Middle frontal gyrus (tissue), 1 donor: ENCODE data around the gene RAB20.

ENCODE experiments used
- DNase-seq: peaks from one replicate; pipeline ENCODE4 v3.0.0-alpha.2; 2015; ENCODE audit warnings: low spot score; ENCODE audit errors: extremely low spot score

RAB20 gene

DNA sequence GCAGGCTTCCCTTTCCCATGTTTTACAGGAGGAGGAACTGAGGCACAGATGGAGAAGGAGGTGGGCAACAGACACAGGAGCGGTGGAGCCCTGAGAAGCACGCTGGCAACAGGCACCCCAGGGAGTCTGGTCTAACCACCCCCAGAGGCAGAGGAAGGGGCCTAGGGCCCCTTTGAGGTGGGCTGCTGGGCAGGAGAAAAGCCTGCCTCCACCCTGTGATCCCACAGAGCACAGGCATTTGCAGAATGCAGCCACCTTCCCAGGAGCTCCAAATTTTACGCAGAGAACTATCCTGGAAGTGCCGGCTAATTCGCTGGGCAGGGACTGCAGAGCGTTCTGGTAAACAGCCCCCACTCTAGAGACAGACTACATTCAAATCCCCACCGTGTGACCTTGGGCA is 30.4 kb downstream of the RAB20 start:
- no peak for DNase-seq

- no peak for DNase-seq
Measured at GRCh38 chr13:110529522-110530311, 31.8 kb downstream of the RAB20 start.

DNA sequence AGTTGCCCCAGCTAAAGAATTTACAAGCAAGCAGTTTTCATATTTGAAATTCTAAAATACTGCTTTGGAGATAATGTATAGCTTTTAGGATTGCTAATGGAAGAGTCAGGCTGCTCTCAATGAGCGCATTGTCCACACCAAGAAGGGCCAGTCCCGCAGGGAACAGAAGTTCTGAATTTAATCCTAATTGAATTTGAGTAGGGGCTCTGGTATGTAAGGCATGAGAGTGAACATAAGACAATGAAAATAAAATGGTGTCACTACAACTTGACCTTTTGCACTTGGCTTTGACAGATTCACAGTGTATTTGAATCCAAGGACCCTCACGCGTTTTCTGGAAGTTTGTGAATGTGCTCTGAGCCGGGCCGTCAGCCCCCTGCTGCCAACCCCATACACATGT is 32.6 kb downstream of the RAB20 start:
- DNase-seq: no peak

- no peak for DNase-seq
Measured at GRCh38 chr13:110528371-110528770, 33.2 kb downstream of the RAB20 start.

- DNase-seq: no peak
Measured at GRCh38 chr13:110525328-110526319, 35.9 kb downstream of the RAB20 start.

DNA sequence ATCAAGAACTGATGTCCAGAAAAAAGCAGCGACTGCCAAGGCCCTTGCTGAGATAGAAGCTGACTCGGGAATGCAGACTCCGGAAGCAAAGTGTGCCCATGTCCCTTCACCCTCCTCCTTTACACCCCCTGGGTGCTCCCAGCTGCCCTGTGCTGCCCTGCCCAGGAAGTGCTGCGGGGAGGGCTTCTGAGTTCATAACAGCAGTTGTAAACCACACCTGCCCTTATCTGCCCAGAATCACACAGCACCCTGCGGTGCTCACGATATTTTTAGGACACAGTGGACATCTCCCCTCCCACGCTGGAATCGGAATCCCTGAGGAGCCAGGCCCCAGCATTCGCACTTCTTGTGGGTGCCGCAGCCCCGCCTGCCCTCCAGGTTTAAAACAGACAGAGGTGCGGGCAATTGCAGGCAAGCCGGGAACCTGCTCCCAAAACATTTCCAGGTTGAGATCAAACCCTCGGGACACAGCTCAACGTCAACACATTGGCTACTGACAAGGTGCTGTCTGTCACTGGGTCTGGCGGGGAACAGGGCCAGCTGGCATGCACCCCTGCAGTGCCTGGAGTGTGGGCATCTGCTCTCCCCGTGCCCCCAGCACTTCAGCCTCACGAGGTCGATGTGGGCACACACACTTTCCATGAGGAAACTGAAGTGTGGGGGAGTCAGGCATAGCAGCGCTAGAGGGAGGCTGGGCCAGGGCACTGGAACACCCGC is 36.8 kb downstream of the RAB20 start:
- DNase-seq: no peak

GRCh38 chr13:110523838-110524540 is 37.5 kb downstream of the RAB20 start:
- no peak for DNase-seq

- DNase-seq: no peak
Measured at GRCh38 chr13:110523180-110523579, 38.3 kb downstream of the RAB20 start.

DNA sequence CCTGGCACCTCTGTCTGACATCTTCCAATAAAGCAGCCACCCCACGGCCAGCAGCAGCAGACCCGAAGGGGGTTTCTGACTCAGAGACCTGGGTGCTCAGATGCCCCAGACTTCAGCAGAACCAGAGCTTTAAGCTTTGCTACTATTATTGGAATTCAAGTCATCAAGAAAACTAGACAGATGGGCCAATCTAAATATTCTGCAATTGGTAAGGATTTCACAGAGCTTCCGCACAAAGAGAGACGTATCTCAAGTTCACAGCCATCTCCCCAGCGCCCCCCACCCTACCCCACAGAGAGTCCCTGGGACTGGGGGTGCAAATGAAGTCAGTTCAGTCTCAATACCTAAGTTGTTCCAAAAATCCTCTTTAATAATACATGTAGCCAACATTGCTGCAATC is 38.8 kb downstream of the RAB20 start:
- no peak for DNase-seq

DNA sequence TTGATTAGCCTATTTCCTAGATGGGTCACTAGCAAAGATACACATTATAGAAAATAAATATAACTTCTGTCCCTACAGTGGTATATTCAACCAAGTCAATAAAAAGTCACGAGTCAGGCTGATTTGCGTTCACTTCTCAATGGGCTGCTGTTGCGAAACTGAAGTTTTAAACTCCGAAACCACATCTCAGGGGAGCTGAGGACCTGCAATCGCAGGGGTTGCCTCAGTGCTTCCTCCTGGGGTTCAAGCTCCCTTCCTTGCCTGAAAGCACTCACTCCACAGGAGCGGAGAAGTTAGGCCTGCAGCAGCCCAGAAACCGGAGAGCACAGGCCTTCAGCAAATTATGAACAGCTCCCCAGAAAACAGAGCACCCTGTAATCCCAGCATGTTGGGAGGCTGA is 39.6 kb downstream of the RAB20 start:
- no peak for DNase-seq

- DNase-seq: no peak
Measured at GRCh38 chr13:110521296-110521680, 40.2 kb downstream of the RAB20 start.

- no peak for DNase-seq
Measured at GRCh38 chr13:110520431-110521295, 40.9 kb downstream of the RAB20 start.

GRCh38 chr13:110519506-110519905 is 42.0 kb downstream of the RAB20 start:
- no peak for DNase-seq

DNA sequence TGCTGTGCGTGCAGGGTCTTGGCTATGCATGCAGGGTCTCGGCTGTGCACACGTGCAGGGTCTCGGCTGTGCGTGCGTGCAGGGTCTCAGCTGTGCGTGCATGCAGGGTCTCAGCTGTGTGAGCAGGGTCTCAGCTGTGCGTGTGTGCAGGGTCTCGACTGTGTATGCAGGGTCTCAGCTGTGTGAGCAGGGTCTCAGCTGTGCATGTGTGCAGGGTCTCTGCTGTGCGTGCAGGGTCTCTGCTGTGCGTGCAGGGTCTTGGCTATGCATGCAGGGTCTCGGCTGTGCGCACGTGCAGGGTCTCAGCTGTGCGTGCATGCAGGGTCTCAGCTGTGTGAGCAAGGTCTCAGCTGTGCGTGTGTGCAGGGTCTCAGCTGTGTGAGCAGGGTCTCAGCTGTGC is 42.5 kb downstream of the RAB20 start:
- DNase-seq: no peak

DNA sequence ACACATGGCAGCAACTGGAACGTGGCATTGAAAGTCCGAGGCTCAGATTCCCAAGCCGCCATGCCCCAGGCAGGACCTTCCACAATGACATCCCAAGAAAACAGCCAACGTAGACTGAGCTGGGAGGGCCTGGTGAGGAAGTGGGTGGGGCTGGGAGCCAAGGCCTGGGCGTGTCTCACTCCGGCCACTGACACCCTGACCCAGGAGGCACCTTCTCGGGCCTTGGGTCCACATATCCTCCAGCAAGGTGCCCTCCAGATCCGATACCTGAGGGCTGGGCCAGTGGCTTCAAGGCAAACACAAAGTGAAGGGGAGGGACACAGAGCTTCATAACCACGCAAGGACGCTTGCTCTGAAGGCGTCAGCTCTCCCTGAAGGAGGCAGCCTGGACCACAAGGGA is 43.0 kb downstream of the RAB20 start:
- no peak for DNase-seq

DNA sequence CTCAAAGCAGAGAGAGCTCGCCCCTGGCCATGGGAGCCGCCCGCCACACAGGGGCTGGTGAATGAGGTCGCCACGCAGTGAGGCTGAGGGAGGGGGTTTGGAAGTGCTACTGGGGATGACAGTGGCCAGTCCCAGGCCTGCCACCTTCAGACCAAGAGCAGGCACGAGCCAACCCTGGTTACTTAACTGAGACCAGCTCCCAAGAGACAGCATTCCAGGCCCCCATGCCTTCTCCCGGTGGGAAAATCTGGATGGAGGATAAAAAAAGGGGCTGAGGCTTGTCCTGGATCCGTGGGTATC is 43.3 kb downstream of the RAB20 start:
- DNase-seq: no peak

DNA sequence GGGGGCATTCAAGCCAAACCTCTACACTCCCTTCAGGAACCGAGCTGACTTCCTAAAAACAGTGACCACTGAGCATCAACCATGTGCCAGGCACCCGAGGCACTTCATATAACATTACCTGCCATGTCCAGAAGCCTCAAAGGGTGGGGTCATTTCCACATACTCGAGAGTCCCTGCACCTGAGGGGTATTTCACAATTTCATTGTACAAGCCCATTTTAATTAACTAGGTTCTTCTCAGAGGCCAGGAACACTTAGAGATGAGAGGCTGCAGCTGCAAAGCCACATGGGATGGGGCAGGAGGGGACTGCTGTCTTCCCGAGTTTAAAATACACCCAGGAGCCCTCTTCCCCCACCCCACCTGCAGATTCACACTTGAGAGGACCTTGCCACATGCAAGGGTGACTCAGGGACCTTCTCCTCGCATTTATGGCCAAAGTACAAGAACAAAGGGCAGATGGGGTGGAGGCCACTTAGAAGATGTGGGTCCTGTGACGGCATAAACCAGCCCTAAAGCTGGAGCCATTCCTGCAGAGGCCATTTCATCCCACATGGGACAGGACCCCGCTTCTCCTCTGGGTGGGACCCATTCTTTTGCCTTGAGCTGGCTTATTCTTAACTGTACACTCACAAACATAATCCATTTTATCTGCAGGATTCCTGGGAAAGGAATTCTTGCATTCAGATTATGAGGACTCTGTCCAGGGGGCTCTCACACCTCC is 43.9 kb downstream of the RAB20 start:
- no peak for DNase-seq

DNA sequence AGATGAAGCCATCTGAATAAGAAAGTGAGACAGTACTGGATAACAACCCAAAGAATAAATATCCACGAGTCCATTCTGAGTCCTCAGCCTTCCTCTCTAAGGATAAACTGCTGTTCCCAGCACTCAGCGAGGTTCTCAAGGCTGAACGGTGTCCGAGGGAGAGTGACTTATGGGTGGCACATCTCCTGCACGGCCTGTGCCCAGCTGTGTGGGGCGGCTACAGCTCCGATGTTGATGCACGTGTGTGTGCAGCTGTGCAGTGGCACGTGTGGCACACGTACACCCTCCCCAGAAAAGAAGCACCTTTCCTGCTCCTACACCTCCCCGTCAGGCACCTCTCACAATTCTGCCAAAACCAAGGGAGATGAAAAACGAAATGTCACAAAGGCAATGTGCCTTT is 45.0 kb downstream of the RAB20 start:
- no peak for DNase-seq

- DNase-seq: no peak
Measured at GRCh38 chr13:110512198-110512740, 49.3 kb downstream of the RAB20 start.
